Astrocyte of the cerebellum (primary cell): ENCODE measurements around the gene PPP1R12B.

Experiments used
- DNase-seq: peaks from one replicate; pipeline ENCODE4 v3.0.0-alpha.2; 2011; ENCODE audit warnings: low read depth
- H3K4me3 ChIP-seq: 2 replicates; pipeline ENCODE4 v1.5.1; 2011; ENCODE audit warnings: mild to moderate bottlenecking, low read depth, low read length, moderate library complexity
- in situ Hi-C: cut with HindIII; loops from 2 replicates; pipeline ENCODE4 v1.10.0; 2017; ENCODE audit warnings: low sequenced_read_pairs
- TF ChIP-seq, protein P1 (sequence below): IDR thresholded peaks from 2 replicates; pipeline ENCODE4 v1.5.1; 2012; ENCODE audit warnings: low read length, low read depth, moderate library complexity, mild to moderate bottlenecking; ENCODE audit errors: missing control alignments

Gene PPP1R12B, protein sequence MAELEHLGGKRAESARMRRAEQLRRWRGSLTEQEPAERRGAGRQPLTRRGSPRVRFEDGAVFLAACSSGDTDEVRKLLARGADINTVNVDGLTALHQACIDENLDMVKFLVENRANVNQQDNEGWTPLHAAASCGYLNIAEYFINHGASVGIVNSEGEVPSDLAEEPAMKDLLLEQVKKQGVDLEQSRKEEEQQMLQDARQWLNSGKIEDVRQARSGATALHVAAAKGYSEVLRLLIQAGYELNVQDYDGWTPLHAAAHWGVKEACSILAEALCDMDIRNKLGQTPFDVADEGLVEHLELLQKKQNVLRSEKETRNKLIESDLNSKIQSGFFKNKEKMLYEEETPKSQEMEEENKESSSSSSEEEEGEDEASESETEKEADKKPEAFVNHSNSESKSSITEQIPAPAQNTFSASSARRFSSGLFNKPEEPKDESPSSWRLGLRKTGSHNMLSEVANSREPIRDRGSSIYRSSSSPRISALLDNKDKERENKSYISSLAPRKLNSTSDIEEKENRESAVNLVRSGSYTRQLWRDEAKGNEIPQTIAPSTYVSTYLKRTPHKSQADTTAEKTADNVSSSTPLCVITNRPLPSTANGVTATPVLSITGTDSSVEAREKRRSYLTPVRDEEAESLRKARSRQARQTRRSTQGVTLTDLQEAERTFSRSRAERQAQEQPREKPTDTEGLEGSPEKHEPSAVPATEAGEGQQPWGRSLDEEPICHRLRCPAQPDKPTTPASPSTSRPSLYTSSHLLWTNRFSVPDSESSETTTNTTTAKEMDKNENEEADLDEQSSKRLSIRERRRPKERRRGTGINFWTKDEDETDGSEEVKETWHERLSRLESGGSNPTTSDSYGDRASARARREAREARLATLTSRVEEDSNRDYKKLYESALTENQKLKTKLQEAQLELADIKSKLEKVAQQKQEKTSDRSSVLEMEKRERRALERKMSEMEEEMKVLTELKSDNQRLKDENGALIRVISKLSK

DNA sequence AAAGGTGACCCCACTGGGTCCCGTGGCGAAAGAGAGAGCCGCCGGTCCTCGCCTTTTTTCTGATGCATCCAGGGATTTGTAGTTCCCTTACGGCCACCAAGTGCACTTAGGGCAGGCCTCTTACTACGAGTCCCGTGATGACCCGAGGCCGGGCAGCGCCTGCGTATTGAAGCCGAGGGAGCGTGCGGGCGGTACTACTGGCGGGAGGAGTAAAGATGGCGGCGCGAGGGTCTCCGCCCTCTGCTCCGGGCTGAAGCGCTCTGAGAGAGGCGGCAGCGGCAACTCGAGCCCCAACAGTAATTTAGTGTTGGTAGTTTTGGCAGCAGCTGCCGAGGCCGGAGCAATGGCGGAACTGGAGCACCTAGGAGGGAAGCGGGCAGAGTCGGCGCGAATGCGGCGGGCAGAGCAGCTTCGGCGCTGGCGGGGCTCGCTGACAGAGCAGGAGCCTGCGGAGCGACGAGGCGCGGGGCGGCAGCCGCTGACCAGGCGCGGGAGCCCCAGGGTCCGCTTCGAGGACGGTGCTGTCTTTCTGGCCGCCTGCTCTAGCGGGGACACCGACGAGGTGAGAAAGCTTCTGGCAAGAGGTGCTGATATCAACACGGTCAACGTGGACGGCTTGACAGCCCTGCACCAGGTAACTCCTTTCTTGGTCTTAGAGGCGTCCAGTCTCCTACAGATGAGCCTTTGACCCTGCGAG is at the start of gene PPP1R12B:
Gene PPP1R12B (plus strand): TSS at position 191 of the 697 bp plus-strand sequence. CDS start 153 bp downstream, at position 344.
- DNase-seq: peak; percentile 99
- TF ChIP-seq, protein P1, sequence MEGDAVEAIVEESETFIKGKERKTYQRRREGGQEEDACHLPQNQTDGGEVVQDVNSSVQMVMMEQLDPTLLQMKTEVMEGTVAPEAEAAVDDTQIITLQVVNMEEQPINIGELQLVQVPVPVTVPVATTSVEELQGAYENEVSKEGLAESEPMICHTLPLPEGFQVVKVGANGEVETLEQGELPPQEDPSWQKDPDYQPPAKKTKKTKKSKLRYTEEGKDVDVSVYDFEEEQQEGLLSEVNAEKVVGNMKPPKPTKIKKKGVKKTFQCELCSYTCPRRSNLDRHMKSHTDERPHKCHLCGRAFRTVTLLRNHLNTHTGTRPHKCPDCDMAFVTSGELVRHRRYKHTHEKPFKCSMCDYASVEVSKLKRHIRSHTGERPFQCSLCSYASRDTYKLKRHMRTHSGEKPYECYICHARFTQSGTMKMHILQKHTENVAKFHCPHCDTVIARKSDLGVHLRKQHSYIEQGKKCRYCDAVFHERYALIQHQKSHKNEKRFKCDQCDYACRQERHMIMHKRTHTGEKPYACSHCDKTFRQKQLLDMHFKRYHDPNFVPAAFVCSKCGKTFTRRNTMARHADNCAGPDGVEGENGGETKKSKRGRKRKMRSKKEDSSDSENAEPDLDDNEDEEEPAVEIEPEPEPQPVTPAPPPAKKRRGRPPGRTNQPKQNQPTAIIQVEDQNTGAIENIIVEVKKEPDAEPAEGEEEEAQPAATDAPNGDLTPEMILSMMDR: no peak
- H3K4me3 ChIP-seq: peak within 1 kb of the TSS; percentile 92
- in situ Hi-C loops: no loop called here

DNA sequence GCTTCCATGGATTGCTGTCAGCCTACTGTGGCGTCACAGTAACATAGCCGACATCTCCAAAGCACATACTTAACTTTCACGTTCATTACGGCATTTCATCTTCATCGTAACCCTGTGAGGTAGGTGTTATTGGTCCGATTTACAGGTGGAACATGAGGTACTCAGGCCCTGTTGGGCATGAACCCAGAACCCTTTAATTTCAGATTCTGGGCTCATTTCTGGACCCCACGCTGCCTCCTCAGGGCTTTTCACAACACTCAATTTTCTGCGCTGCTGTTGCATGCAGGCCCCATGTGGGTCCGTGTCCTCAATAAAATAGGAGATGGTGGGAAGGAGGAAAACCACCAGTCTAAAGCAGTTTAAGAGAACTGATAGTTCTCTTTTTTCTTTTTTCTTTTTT is 46.3 kb upstream of the PPP1R12B start:
- TF ChIP-seq, protein P1: no peak
- DNase-seq: no peak
- in situ Hi-C loops: no loop called here
- H3K4me3 ChIP-seq: no peak overlapping the region

DNA sequence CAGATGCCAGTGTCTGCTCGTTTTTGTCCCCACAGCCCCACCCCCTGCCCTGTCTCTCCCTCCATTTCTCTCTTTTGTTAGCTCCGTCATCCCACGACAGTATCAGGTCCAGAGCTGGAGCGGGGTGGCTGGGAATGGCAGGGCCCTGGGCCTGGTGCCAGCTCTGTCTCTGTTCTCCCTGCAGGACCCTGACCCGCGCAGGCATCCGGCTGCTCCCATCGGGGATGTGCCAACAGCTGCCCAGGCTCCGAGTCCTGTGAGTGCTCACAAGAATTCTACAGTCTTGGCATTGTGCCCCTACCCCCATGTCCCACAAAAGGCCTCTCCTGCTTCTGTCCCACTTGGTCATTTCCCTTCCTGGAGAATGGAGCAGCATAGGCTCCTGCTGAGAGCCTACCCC is 44.1 kb upstream of the PPP1R12B start:
- in situ Hi-C loops: no loop called here

DNA sequence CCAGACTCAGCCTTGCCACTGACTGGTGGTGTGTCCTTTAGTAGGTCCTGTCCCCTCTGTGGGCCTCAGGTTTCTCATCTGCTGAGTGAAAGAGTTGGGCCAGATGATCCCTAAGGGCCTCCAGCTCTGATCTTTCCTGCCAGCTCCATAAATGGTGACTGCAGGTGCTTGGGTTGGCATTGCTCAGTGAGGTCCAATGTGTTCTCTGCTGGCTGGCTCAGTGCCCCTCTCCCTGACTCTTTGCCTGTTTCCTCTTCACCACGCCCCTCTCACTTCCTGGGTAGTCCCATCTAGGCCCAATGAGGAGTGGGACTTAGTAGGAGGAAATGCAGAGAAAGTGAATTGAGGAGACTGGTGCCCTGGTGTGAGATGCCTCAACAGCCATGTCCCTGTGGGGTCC is 43.3 kb upstream of the PPP1R12B start:
- no peak overlapping the region for H3K4me3 ChIP-seq
- in situ Hi-C loops: no loop called here
- DNase-seq: no peak
- TF ChIP-seq, protein P1: no peak

More for the DNA sequence above, 44.1 kb upstream of the PPP1R12B start:
- DNase-seq: no peak
- TF ChIP-seq, protein P1: no peak
- H3K4me3 ChIP-seq: no peak overlapping the region

DNA sequence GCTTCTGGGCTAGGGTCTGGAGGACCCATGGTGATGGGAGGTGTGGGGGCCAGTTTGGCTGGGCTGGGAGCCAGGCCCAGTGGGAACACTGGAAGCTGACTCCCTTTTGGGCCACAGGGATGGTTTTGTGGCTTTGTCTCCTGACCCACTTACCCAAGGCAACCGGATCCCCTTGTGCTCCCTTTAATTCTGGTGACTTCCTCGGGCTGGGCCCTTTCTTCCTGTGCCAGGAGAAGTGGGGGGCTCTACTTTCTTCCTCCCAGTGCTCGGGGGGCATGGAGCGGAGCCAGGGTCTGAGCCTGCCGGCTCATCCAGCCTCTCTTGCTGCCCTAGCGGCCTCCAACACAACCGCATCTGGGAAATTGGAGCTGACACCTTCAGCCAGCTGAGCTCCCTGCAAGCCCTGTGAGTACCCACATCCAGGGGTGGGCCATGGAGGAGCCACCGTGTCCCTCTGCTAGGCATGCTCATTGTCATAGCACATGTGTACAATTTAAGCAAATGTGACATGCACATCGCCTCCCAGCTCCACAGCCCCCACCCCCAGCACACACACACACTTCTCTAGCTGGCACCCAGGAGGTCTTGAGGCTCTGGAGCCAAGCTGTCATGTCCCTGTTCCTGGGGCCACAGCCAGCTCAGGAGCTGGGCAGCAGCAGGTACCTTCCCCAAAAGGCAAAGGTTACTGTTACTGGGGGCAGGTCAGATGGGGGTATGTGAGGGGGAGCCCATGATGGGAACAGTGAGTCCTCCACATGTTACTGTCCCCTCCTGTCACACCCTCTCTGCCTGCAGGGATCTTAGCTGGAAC is 41.8 kb upstream of the PPP1R12B start:
- no peak for DNase-seq
- no peak overlapping the region for H3K4me3 ChIP-seq
- TF ChIP-seq, protein P1: no peak
- in situ Hi-C loops: no loop called here
